Measurements from ENCODE around the gene PRDM2.

Gene PRDM2

GRCh38 chr1:13756557-13757315, 56.7 kb downstream of the PRDM2 start:
- TF ChIP-seq, protein P1, sequence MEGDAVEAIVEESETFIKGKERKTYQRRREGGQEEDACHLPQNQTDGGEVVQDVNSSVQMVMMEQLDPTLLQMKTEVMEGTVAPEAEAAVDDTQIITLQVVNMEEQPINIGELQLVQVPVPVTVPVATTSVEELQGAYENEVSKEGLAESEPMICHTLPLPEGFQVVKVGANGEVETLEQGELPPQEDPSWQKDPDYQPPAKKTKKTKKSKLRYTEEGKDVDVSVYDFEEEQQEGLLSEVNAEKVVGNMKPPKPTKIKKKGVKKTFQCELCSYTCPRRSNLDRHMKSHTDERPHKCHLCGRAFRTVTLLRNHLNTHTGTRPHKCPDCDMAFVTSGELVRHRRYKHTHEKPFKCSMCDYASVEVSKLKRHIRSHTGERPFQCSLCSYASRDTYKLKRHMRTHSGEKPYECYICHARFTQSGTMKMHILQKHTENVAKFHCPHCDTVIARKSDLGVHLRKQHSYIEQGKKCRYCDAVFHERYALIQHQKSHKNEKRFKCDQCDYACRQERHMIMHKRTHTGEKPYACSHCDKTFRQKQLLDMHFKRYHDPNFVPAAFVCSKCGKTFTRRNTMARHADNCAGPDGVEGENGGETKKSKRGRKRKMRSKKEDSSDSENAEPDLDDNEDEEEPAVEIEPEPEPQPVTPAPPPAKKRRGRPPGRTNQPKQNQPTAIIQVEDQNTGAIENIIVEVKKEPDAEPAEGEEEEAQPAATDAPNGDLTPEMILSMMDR (IDR thresholded peaks at IDR 0.05; ENCODE audit: control insufficient read depth, extremely low read depth, insufficient read depth), result no peak
- DNase-seq (ENCODE audit: low read depth), result no peak
- H3K4me3 ChIP-seq (ENCODE audit: low read depth, low read length), result no peak overlapping the region

DNA sequence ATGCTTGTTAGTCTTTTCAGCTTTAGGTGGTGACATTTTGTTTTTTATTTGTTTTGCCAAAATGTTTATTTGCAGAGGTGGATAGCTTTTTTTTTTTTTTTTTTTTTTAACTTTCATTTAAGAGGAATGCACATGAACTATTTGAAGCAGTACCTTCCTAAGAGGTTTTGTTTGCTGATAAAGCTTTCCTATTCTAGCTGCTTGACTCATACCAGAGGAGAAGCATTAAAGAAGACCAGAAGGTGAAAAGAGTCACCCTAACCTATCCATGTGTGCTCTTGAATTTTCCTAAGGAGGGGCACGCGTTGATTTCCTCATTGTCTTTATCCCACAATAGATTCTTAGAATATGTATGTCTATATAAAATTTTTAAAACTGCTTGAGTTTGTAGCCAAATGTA, 57.7 kb downstream of the PRDM2 start:
- H3K4me3 ChIP-seq (ENCODE audit: low read depth, low read length), result no peak overlapping the region
- TF ChIP-seq, protein P1 (IDR thresholded peaks at IDR 0.05; ENCODE audit: control insufficient read depth, extremely low read depth, insufficient read depth), result no peak
- DNase-seq (ENCODE audit: low read depth), result no peak

GRCh38 chr1:13759072-13759471, 59.1 kb downstream of the PRDM2 start:
- peak; percentile 72 for DNase-seq (ENCODE audit: low read depth)
- TF ChIP-seq, protein P1 (IDR thresholded peaks at IDR 0.05; ENCODE audit: control insufficient read depth, extremely low read depth, insufficient read depth), result peak; percentile 34; the same call in 1 of the 2 replicates
- H3K4me3 ChIP-seq (ENCODE audit: low read depth, low read length), result peak overlapping the region; percentile 44

DNA sequence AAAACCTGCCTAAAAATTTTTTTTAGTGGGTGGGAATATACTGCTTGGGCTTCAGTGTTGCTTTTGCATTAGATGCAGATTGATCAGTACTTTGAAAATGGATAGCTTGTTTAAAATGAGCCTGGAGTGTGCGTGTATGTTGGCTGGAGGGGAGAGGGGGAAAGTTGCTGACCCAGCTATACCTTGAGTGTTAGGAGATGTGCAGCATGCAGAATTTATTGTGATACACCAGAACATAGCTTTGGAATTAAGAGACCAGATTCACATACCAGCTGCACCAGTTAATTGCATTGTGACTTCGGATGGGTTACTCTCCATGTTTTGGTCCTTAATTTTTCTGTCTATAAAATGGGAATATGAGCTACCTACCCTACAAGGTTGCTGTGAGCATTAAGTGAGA, 60.4 kb downstream of the PRDM2 start:
- TF ChIP-seq, protein P1 (IDR thresholded peaks at IDR 0.05; ENCODE audit: control insufficient read depth, extremely low read depth, insufficient read depth), result no peak
- H3K4me3 ChIP-seq (ENCODE audit: low read depth, low read length), result no peak overlapping the region
- DNase-seq (ENCODE audit: low read depth), result no peak

DNA sequence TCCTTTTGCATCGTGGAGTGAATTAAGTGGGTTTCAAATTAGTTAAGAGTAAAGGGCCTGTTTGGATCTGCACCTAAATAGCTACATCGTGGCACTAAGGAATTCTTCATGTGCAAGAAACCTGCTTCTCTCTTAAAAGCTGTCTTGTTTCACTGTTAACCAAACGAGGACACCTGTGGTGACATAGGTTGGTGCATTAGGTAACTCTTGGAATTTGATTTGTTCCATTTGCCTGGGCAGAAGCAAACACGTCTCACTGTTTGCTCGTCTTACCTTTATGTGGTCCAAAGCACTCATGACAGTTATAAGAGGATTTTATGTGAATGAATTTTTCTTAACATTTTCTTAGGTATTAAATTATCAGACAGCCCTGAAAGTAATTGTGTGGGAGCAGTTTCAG, 60.9 kb downstream of the PRDM2 start:
- DNase-seq (ENCODE audit: low read depth), result peak; percentile 85
- peak overlapping the region; percentile 24 for H3K4me3 ChIP-seq (ENCODE audit: low read depth, low read length)
- TF ChIP-seq, protein P1 (IDR thresholded peaks at IDR 0.05; ENCODE audit: control insufficient read depth, extremely low read depth, insufficient read depth), result peak; percentile 37

DNA sequence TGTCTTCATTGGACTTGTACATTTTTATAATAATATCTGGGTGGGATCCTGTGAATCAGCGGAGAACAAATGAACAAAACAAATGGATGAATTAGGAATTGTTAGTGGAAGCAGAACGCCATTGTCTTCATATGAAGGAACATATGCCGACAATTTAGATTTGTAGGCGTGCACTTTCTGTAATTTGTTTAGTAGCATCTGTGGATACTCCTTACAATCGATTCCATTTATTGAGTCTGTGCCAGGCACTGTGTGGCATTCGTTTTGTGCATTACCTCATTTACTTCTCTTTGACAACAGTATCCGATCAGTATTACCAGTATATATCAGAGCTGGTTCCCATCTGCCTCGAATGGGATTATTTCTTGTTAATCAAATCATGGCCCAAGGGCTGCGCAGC, 61.9 kb downstream of the PRDM2 start:
- TF ChIP-seq, protein P1 (IDR thresholded peaks at IDR 0.05; ENCODE audit: control insufficient read depth, extremely low read depth, insufficient read depth), result no peak
- no peak overlapping the region for H3K4me3 ChIP-seq (ENCODE audit: low read depth, low read length)
- DNase-seq (ENCODE audit: low read depth), result no peak

DNA sequence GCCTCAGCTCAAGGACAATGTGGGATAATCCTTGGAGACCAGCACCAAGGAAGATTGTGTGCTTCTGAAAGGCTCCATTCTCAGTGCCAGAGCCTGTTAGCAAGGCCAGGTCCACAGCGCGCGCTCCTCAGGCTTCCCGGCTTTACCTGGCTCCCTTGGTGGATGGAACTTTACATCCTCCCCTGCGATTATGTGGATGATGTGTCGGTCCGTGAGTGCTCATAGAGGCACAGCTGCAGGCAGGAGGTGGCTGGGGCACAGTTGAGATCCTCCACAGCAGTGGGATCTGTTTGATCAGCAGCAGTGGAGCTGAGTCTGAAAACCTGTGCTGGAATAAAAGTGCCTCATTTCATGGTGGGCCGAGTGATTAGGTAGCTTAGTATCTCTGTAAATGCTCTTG, 62.7 kb downstream of the PRDM2 start:
- no peak for DNase-seq (ENCODE audit: low read depth)
- TF ChIP-seq, protein P1 (IDR thresholded peaks at IDR 0.05; ENCODE audit: control insufficient read depth, extremely low read depth, insufficient read depth), result no peak
- no peak overlapping the region for H3K4me3 ChIP-seq (ENCODE audit: low read depth, low read length)
